Loucy (cell line): ENCODE data around the gene DTX1.

Experiments used
- H2AFZ ChIP-seq: fragments of 200-600 bp; sonication (generic); 2 replicates; pipeline ENCODE4 v1.6.0; 2016; ENCODE audit warnings: antibody characterized with exemption, mild to moderate bottlenecking, low read length, moderate library complexity
- H3F3A ChIP-seq: fragments of 200-600 bp; 2 replicates; pipeline ENCODE4 v1.6.0; 2016; ENCODE audit warnings: antibody characterized with exemption, low read depth, mild to moderate bottlenecking
- H3K27me3 ChIP-seq: fragments of 200-600 bp; sonication (generic); 2 replicates; pipeline ENCODE4 v1.6.1; 2014; ENCODE audit warnings: low read length, mild to moderate bottlenecking; ENCODE audit not compliant: insufficient read depth, poor library complexity, severe bottlenecking
- H3K36me3 ChIP-seq: fragments of 200-600 bp; sonication (generic); 2 replicates; pipeline ENCODE4 v1.6.1; 2016; ENCODE audit warnings: low read length; ENCODE audit not compliant: insufficient read depth
- H3K4me1 ChIP-seq: fragments of 200-600 bp; sonication (generic); 2 replicates; pipeline ENCODE4 v1.5.1; 2014; ENCODE audit warnings: low read length, mild to moderate bottlenecking; ENCODE audit not compliant: insufficient read depth, poor library complexity, severe bottlenecking
- H3K4me2 ChIP-seq: fragments of 200-600 bp; sonication (generic); 2 replicates; pipeline ENCODE4 v1.6.0; 2014; ENCODE audit warnings: antibody characterized with exemption, low read length, low read depth, mild to moderate bottlenecking; ENCODE audit not compliant: poor library complexity, severe bottlenecking
- H3K4me3 ChIP-seq: fragments of 200-600 bp; sonication (generic); 2 replicates; pipeline ENCODE4 v1.5.1; 2014; ENCODE audit warnings: low read length, mild to moderate bottlenecking, mixed read lengths; ENCODE audit not compliant: poor library complexity, severe bottlenecking
- H3K79me2 ChIP-seq: fragments of 200-600 bp; sonication (generic); 2 replicates; pipeline ENCODE4 v1.6.1; 2014; ENCODE audit warnings: low read length; ENCODE audit not compliant: insufficient read depth
- H3K9ac ChIP-seq: fragments of 200-600 bp; sonication (generic); 2 replicates; pipeline ENCODE4 v1.6.0; 2014; ENCODE audit warnings: mild to moderate bottlenecking, low read depth, low read length, moderate library complexity; ENCODE audit not compliant: poor library complexity, severe bottlenecking
- H3K9me2 ChIP-seq: fragments of 200-600 bp; sonication (generic); replicated peaks from 2 replicates; pipeline ENCODE4 v1.6.1; 2016; ENCODE audit warnings: low read depth, low read length, mixed read lengths
- H3K9me3 ChIP-seq: fragments of 200-600 bp; sonication (generic); 2 replicates; pipeline ENCODE4 v1.6.1; 2014; ENCODE audit warnings: mild to moderate bottlenecking, antibody characterized with exemption, low read length, low read depth; ENCODE audit not compliant: insufficient read depth
- H4K20me1 ChIP-seq: fragments of 200-600 bp; sonication (generic); 2 replicates; pipeline ENCODE4 v1.6.0; 2014; ENCODE audit warnings: antibody characterized with exemption, low read length, mild to moderate bottlenecking; ENCODE audit not compliant: insufficient read depth, poor library complexity, severe bottlenecking
- CTCF ChIP-seq: fragments of 200-600 bp; sonication (generic); conservative IDR thresholded peaks from 2 replicates; pipeline ENCODE4 v1.5.1; 2014; ENCODE audit warnings: mild to moderate bottlenecking, antibody characterized with exemption, low read length
- EZH2phosphoT487 ChIP-seq: fragments of 200-600 bp; IDR thresholded peaks from 2 replicates; pipeline ENCODE4 v1.6.1; 2018; ENCODE audit warnings: antibody characterized with exemption, mild to moderate bottlenecking, moderate library complexity, borderline replicate concordance

DTX1 gene

GRCh38 chr12:113055594-113056380, 743 bp upstream of the DTX1 start:
- no peaks in the 10 kb centered on the region for H3K4me1 ChIP-seq

GRCh38 chr12:113056381-113056630, 224 bp upstream of the DTX1 start:
- no peak overlapping the region for H2AFZ ChIP-seq

More at GRCh38 chr12:113055594-113056380, 743 bp upstream of the DTX1 start:
- Histone ChIP-seq H3K36me3 (no peaks in the 10 kb centered on the region), H3F3A (no peaks in the 10 kb centered on the region), H3K9me2 (no peaks in the 10 kb centered on the region), H3K27me3 (no peaks in the 10 kb centered on the region), H3K79me2 (no peaks in the 10 kb centered on the region), H3K9me3 (no peaks in the 10 kb centered on the region), H3K4me2 (no peak overlapping the region), H2AFZ (no peak overlapping the region), H3K4me3 (no peak overlapping the region), H4K20me1 (no peaks in the 10 kb centered on the region), H3K9ac (no peak overlapping the region)
- TF ChIP-seq EZH2phosphoT487 (no peak), CTCF (no peak)

GRCh38 chr12:113057565-113058485, 1.3 kb downstream of the DTX1 start:
- no peak overlapping the region for H2AFZ ChIP-seq
- H3K9ac ChIP-seq, result no peak overlapping the region
- H3K4me2 ChIP-seq, result no peak overlapping the region
- H3K36me3 ChIP-seq, result no peaks in the 10 kb centered on the region
- no peaks in the 10 kb centered on the region for H3K79me2 ChIP-seq
- no peaks in the 10 kb centered on the region for H3K27me3 ChIP-seq
- H3F3A ChIP-seq, result no peaks in the 10 kb centered on the region
- TF ChIP-seq CTCF (no peak), EZH2phosphoT487 (no peak)
- no peaks in the 10 kb centered on the region for H3K9me3 ChIP-seq
- H3K9me2 ChIP-seq, result no peaks in the 10 kb centered on the region
- H4K20me1 ChIP-seq, result no peaks in the 10 kb centered on the region
- no peak overlapping the region for H3K4me3 ChIP-seq
- H3K4me1 ChIP-seq, result no peaks in the 10 kb centered on the region

More at GRCh38 chr12:113056381-113056630, 224 bp upstream of the DTX1 start:
- TF ChIP-seq CTCF (no peak), EZH2phosphoT487 (no peak)
- Histone ChIP-seq H3K9me2 (no peaks in the 10 kb centered on the region), H3K4me2 (no peak overlapping the region), H3K9ac (no peak overlapping the region), H3K27me3 (no peaks in the 10 kb centered on the region), H3K4me1 (no peaks in the 10 kb centered on the region), H3K79me2 (no peaks in the 10 kb centered on the region), H3K36me3 (no peaks in the 10 kb centered on the region), H3K4me3 (no peak overlapping the region), H3K9me3 (no peaks in the 10 kb centered on the region), H3F3A (no peaks in the 10 kb centered on the region), H4K20me1 (no peaks in the 10 kb centered on the region)
